H1 (cell line): ENCODE results near the gene SQOR. TPM values are rescaled to one million over a fixed set of nuclear protein-coding genes. Genes with fewer than 3 reads are reported as not detected.

Experiments
- CHD7 ChIP-seq: fragments of 300-600 bp; sonication (generic); IDR thresholded peaks from 2 replicates; pipeline ENCODE4 v1.7.1; 2012; ENCODE audit warnings: low read length, moderate library complexity, mild to moderate bottlenecking, inconsistent platforms; ENCODE audit not compliant: insufficient replicate concordance
- TEAD4 ChIP-seq: IDR thresholded peaks from 2 replicates; pipeline ENCODE4 v1.6.1; 2012; ENCODE audit warnings: low read depth, low read length, inconsistent platforms, mixed read lengths
- polyA plus RNA-seq, 7 experiments: library from polyadenylated mRNA; depleted of rRNA in 3 of 7; stranded (reverse) in 5 of 7; unstranded in 2 of 7; fragments of >200 nt in 5 of 7; fragments of 200-250 nt in 2 of 7; gene quantifications; 1 replicate in 5 of 7; 2 replicates in 1 of 7; 4 replicates in 1 of 7; pipeline versions ENCODE4 v1.2.1 to v1.2.3, GENCODE V29; 2011 to 2013; ENCODE audit warnings: missing spikeins in 2 of 7, mixed read lengths in 2 of 7
- total RNA-seq: library from RNA; stranded (reverse); fragmentation: NEBNext Ultra II Directional; extraction: Animal tissue kit (Norgen Biotek cat#: 25700); gene quantifications from 2 replicates; pipeline ENCODE4 v1.2.1, GENCODE V29; 2021

Gene SQOR
- total and polyA plus RNA-seq, 2 of the 8 experiments (the other 6 are each of a cell fraction or from before 2014, with no cell fraction given): 0.20 to 0.22 TPM

- TF ChIP-seq CHD7 (no peak), TEAD4 (no peak)
Measured at GRCh38 chr15:45729141-45729540, 94.3 kb downstream of the SQOR start (continued).
